ENCODE results near the gene PCID2. TPM values are rescaled to one million over a fixed set of nuclear protein-coding genes. Genes with fewer than 3 reads are reported as not detected.

PCID2 gene
- total RNA-seq, 2 donors from 2014 or later, result 46.8 to 55.4 TPM

DNA sequence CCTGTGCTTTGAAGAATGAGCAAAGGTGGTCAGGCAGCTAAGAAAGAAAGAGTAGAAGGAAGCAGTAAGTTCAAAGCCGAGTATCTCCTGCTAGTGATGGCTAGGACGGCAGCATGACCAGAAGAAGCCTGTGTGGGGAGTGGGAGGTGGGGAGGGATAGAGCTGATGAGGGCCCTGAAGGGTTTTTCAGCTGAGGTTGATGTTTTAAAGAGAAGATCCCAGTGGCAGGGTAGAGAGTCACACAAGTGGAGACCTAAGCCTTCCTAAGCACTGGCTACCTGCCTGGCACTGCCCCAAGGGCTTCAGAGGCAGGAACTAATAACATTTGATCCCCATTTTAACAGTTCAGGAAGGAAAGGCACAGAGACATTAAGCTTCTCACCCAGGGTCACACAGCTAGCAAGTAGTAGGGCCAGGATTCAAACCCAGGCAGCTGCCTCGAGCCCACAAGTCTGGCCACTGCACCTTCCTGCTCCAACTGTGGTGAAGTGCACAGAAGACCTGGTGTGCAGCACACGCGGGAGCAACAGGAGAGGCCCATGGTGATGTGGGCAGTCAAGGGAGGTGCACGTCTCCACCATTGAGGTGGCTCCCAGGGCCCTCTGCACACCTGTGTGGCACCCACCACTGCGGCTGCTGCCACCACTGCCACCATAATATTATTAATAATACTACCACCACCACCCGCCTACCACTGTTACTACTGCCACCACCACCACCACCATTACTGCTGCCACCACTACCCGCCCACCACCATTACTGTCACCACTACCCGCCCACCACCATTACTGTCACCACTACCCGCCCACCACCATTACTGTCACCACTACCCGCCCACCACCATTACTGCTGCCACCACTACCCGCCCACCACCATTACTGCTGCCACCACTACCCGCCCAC is 23.1 kb upstream of the PCID2 start:
- Histone ChIP-seq H3K27ac (no peak overlapping the region), H3K4me3 (no peak overlapping the region), H3K4me1 (ENCODE audit: control insufficient read depth in 1 of 2, low read depth in 2 of 2) (no peaks in the 10 kb centered on the region), H3K36me3 (peaks cover 38% of the 10 kb centered on the region), H3K9me3 (no peaks in the 10 kb centered on the region), H3K27me3 (replicated peaks; ENCODE audit: insufficient read depth) (no peaks in the 10 kb centered on the region)
- DNase-seq (ENCODE audit: low spot score) (no peak), ATAC-seq (ENCODE audit: insufficient number of reproducible peaks, low FRiP score, low read depth) (no peak)
- TF ChIP-seq, protein P1, sequence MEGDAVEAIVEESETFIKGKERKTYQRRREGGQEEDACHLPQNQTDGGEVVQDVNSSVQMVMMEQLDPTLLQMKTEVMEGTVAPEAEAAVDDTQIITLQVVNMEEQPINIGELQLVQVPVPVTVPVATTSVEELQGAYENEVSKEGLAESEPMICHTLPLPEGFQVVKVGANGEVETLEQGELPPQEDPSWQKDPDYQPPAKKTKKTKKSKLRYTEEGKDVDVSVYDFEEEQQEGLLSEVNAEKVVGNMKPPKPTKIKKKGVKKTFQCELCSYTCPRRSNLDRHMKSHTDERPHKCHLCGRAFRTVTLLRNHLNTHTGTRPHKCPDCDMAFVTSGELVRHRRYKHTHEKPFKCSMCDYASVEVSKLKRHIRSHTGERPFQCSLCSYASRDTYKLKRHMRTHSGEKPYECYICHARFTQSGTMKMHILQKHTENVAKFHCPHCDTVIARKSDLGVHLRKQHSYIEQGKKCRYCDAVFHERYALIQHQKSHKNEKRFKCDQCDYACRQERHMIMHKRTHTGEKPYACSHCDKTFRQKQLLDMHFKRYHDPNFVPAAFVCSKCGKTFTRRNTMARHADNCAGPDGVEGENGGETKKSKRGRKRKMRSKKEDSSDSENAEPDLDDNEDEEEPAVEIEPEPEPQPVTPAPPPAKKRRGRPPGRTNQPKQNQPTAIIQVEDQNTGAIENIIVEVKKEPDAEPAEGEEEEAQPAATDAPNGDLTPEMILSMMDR (IDR thresholded peaks at IDR 0.05), result no peak

DNA sequence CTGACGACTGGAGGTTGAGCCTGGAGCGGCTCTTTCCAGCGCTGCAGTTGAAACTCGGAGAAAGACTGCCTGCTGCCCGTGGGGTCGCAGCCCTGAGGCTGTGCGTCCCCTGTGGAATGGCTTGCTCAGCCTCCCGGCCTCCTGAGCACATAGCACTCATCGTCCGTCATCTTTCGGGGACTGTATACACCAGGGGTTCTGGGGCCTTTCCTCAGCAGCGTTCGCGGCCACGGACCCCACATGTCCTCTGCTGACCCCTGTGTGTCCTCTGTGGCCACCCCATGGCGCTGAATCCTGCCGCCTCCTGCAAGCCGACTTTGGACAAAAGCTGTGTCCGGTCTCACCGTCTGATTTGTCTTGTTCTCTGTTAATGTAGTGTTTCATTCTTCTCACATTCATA is 21.3 kb upstream of the PCID2 start:
- peaks cover 45% of the 10 kb centered on the region for H3K36me3 ChIP-seq
- H3K9me3 ChIP-seq, result no peaks in the 10 kb centered on the region
- H3K4me3 ChIP-seq, result no peak overlapping the region
- DNase-seq (ENCODE audit: low spot score) (no peak), ATAC-seq (ENCODE audit: insufficient number of reproducible peaks, low FRiP score, low read depth) (no peak)
- no peaks in the 10 kb centered on the region for H3K27me3 ChIP-seq (replicated peaks; ENCODE audit: insufficient read depth)
- TF ChIP-seq, protein P1 (IDR thresholded peaks at IDR 0.05), result no peak
- no peaks in the 10 kb centered on the region for H3K4me1 ChIP-seq (ENCODE audit: control insufficient read depth in 1 of 2, low read depth in 2 of 2)
- H3K27ac ChIP-seq, result no peak overlapping the region

DNA sequence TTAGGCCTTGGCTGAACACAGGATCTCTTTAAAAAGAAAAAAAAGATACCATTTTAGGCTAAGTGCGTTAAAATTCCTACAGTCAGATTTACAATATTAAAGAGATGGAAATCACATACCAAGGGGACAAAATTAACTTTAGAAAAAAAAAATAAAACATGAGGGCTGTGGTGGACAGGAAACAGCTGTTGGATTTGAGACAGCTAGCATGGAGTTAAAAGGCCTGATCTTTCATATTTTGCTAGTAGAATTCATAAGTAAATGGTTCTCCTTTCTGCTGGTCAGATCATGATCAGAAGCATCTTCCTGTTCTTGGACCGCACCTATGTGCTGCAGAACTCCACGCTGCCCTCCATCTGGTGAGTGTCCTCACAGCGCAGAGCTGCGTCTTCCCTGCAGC is 20.7 kb upstream of the PCID2 start:
- Histone ChIP-seq H3K27ac (no peak overlapping the region), H3K36me3 (peaks cover 52% of the 10 kb centered on the region), H3K4me1 (ENCODE audit: control insufficient read depth in 1 of 2, low read depth in 2 of 2) (no peaks in the 10 kb centered on the region), H3K4me3 (no peak overlapping the region), H3K27me3 (replicated peaks; ENCODE audit: insufficient read depth) (no peaks in the 10 kb centered on the region), H3K9me3 (no peaks in the 10 kb centered on the region)
- TF ChIP-seq, protein P1 (IDR thresholded peaks at IDR 0.05), result no peak
- DNase-seq (ENCODE audit: low spot score) (no peak), ATAC-seq (ENCODE audit: insufficient number of reproducible peaks, low FRiP score, low read depth) (no peak)

DNA sequence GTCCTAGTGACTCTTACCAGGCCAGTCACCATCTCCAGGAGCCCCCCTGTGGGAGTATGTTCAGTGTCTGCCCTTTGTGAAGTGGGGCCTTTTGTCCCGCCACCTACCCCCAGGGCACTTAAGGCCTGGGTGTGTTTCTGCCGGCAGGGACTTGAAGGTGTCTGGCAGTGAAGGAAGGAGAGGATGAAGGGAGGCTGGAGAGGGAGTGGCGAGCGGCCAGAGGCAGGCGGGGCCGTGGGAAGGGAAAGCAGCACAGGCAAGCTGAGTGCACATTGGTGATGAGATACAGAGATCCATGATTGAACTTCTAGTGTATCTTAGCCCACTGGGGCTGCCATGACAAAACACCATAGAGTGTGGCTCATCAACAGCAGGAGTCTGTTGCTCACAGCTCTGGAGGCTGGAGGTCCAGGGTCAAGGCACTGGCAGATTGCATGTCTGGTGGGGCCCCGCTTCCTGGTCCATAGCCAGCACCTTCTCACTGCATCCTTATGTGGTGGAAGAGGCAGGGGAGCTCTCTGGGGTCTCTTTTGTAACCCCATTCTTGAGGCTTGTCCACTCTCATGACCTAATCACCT is 18.5 kb upstream of the PCID2 start:
- Histone ChIP-seq H3K36me3 (peaks cover 43% of the 10 kb centered on the region), H3K27me3 (replicated peaks; ENCODE audit: insufficient read depth) (no peaks in the 10 kb centered on the region), H3K9me3 (no peaks in the 10 kb centered on the region), H3K27ac (no peak overlapping the region), H3K4me1 (ENCODE audit: control insufficient read depth in 1 of 2, low read depth in 2 of 2) (no peaks in the 10 kb centered on the region), H3K4me3 (no peak overlapping the region)
- no peak for DNase-seq (ENCODE audit: low spot score)
- TF ChIP-seq, protein P1 (IDR thresholded peaks at IDR 0.05), result no peak
- no peak for ATAC-seq (ENCODE audit: insufficient number of reproducible peaks, low FRiP score, low read depth)

DNA sequence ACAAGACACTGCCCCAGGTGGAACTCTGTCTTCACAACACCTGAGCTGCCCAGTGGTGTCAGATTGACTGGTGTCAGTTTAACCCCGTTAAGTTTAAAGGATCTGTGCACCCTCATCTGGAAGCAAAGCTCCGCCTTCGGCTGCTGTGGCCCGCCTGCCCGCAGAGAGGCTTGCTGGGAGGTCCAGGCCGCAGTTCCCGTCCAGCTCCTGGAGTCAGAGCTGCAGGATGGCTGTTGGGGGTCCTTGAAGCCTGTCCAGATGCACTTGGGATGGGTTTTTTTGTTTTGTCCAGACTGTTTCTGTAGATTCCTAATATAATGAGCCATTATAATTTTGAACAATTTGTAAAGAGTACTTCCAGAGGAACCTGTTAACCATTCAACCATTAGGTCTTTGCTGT is 17.0 kb upstream of the PCID2 start:
- Histone ChIP-seq H3K27me3 (replicated peaks; ENCODE audit: insufficient read depth) (no peaks in the 10 kb centered on the region), H3K27ac (no peak overlapping the region), H3K36me3 (peaks cover 36% of the 10 kb centered on the region), H3K4me3 (no peak overlapping the region), H3K4me1 (ENCODE audit: control insufficient read depth in 1 of 2, low read depth in 2 of 2) (no peaks in the 10 kb centered on the region), H3K9me3 (no peaks in the 10 kb centered on the region)
- no peak for DNase-seq (ENCODE audit: low spot score)
- ATAC-seq (ENCODE audit: insufficient number of reproducible peaks, low FRiP score, low read depth), result no peak
- TF ChIP-seq, protein P1 (IDR thresholded peaks at IDR 0.05), result no peak
